Renal pelvis (tissue), 4 donors: ENCODE measurements around the gene EDEM3. TPM values are rescaled to one million over a fixed set of nuclear protein-coding genes. Genes with fewer than 3 reads are reported as not detected.

Source experiments
- DNase-seq: peaks from one replicate; pipeline ENCODE4 v3.0.0-alpha.2; 2013
- polyA plus RNA-seq, 3 donors: library from polyadenylated mRNA; unstranded; fragments of 120-200 nt; gene quantifications; one replicate each; pipeline ENCODE4 v1.2.1, GENCODE V29; 2013; ENCODE audit not compliant: insufficient read length in 3 of 3

Gene EDEM3
- polyA plus RNA-seq, 3 donors: 28.4 to 36.1 (median 29.1) TPM

GRCh38 chr1:184644771-184645170 is 109.9 kb downstream of the EDEM3 start:
- DNase-seq: no peak

GRCh38 chr1:184643661-184644060 is 111.0 kb downstream of the EDEM3 start:
- no peak for DNase-seq

GRCh38 chr1:184641894-184642293 is 112.8 kb downstream of the EDEM3 start:
- DNase-seq: no peak

- no peak for DNase-seq
These were observed 114.2 kb downstream of the EDEM3 start for GRCh38 chr1:184640505-184640904.

Other genes with a start within 250 kb of the EDEM3 start
- 1 to 10 TPM; 2.5 to 3.4 (median 2.9) TPM for gene NIBAN1, start 219.7 kb upstream of the EDEM3 start, polyA plus RNA-seq